ENCODE data around the gene TASP1.
"Not testable (repeated sequence)": the region's sequence is repeated elsewhere in the genome, so short reads cannot be mapped to it uniquely, and the experiment has no call there.

Gene TASP1

GRCh38 chr20:13625304-13625979 is 13.3 kb downstream of the TASP1 start:
- DNase-seq (ENCODE audit: low read depth), result no peak
- no peak for TF ChIP-seq CTCF (IDR thresholded peaks at IDR 0.05; ENCODE audit: low read depth, low read length, missing control alignments)
- no peak overlapping the region for H3K4me3 ChIP-seq (ENCODE audit: low read depth, low read length)

GRCh38 chr20:13619415-13619814 is 19.3 kb downstream of the TASP1 start:
- H3K4me3 ChIP-seq (ENCODE audit: low read depth, low read length); DNase-seq (ENCODE audit: low read depth): not testable (repeated sequence)

GRCh38 chr20:13618456-13618855 is 20.3 kb downstream of the TASP1 start:
- not testable (repeated sequence) for H3K4me3 ChIP-seq (ENCODE audit: low read depth, low read length); DNase-seq (ENCODE audit: low read depth)

GRCh38 chr20:13617585-13617984 is 21.1 kb downstream of the TASP1 start:
- not testable (repeated sequence) for DNase-seq (ENCODE audit: low read depth); H3K4me3 ChIP-seq (ENCODE audit: low read depth, low read length)

GRCh38 chr20:13616713-13617112 is 22.0 kb downstream of the TASP1 start:
- DNase-seq (ENCODE audit: low read depth); H3K4me3 ChIP-seq (ENCODE audit: low read depth, low read length): not testable (repeated sequence)

GRCh38 chr20:13613917-13614316 is 24.8 kb downstream of the TASP1 start:
- no peak overlapping the region for H3K4me3 ChIP-seq (ENCODE audit: low read depth, low read length)
- TF ChIP-seq CTCF (IDR thresholded peaks at IDR 0.05; ENCODE audit: low read depth, low read length, missing control alignments), result no peak
- no peak for DNase-seq (ENCODE audit: low read depth)

- no peak for DNase-seq (ENCODE audit: low read depth)
- H3K4me3 ChIP-seq (ENCODE audit: low read depth, low read length), result no peak overlapping the region
- TF ChIP-seq CTCF (IDR thresholded peaks at IDR 0.05; ENCODE audit: low read depth, low read length, missing control alignments), result no peak
These were observed 27.1 kb downstream of the TASP1 start for GRCh38 chr20:13611611-13612125.

GRCh38 chr20:13610184-13610583 is 28.5 kb downstream of the TASP1 start:
- no peak overlapping the region for H3K4me3 ChIP-seq (ENCODE audit: low read depth, low read length)
- DNase-seq (ENCODE audit: low read depth), result no peak
- peak; percentile 39 for TF ChIP-seq CTCF (IDR thresholded peaks at IDR 0.05; ENCODE audit: low read depth, low read length, missing control alignments)

GRCh38 chr20:13608066-13608465 is 30.7 kb downstream of the TASP1 start:
- H3K4me3 ChIP-seq (ENCODE audit: low read depth, low read length), result no peak overlapping the region
- TF ChIP-seq CTCF (IDR thresholded peaks at IDR 0.05; ENCODE audit: low read depth, low read length, missing control alignments), result no peak
- no peak for DNase-seq (ENCODE audit: low read depth)

- DNase-seq (ENCODE audit: low read depth); H3K4me3 ChIP-seq (ENCODE audit: low read depth, low read length): not testable (repeated sequence)
These were observed 45.3 kb downstream of the TASP1 start for GRCh38 chr20:13593423-13593822.

Data from GM12864 (cell line).